GM19395 (cell line): Measurements from ENCODE around the gene ACSS1.
"Not testable (repeated sequence)": the region's sequence is repeated elsewhere in the genome, so short reads cannot be mapped to it uniquely, and the experiment has no call there.

Source experiments
- ATAC-seq: cut with Tn5 transposase; IDR thresholded peaks from one replicate; pipeline ENCODE4 v1.9.1; 2021; ENCODE audit warnings: mild to moderate bottlenecking, moderate library complexity; ENCODE audit not compliant: unreplicated experiment

ACSS1 gene

DNA sequence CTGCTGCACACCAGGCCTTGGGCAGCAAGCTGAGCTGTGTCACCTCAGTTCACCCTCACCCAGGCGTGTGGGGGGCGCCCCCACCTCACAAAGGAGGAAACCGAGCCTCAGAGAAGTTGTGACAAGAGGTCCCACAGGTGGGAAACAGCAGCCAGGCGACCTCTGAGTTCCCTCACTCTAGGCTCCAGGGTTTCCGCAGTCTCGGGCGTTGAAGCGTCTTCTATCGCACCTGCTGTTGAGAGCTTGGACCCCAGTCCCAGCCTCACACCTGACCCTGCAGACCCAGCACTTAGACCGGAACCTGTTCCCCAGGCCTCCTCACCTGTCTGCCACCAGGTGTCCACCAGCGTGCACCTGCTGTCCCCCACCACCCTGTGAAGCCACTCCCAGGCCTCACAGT lies 43.1 kb downstream of the ACSS1 start:
- no peak for ATAC-seq

DNA sequence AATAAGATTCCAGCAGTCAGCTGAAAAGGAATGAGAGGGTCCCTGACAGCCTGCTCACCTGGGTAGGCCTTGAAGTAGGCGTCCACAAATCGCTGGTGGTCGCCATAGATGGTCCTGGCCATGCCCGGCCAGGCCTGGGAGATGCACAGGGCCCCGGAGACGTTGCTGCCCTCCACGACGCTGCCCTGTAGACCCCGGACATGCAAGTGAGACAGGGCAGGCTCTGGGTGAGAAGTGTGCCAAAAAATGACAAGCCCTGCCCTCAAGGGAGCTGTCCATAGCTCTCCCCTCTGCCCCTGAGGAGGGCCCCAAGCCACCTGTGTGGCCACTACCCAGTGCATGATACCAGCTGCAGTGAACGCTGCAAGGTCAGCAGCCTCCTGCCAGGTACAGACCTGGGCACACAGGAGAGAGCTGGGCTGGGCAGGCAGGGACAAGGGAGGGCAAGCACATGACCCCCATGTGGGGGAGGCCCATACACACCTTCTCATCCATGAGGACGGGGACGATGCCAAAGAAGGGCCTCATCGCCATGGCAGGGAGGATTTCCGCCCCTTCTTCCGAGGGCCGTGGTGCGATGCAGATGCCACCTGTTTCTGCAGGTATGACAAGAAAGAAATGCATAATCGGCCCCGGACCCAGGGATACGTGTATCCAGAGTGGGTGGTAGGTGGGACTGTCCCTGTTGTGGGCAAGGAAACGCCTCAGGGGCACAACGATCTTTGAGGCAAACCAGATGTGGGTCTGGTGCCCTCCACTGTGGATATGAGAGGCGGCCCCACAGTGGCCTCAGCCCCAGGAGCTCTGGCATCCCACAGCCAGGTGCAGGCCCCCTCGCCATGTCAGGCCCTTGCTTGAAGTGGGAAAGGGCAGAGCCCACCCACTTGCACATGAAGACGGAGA lies 44.2 kb downstream of the ACSS1 start:
- no peak for ATAC-seq

DNA sequence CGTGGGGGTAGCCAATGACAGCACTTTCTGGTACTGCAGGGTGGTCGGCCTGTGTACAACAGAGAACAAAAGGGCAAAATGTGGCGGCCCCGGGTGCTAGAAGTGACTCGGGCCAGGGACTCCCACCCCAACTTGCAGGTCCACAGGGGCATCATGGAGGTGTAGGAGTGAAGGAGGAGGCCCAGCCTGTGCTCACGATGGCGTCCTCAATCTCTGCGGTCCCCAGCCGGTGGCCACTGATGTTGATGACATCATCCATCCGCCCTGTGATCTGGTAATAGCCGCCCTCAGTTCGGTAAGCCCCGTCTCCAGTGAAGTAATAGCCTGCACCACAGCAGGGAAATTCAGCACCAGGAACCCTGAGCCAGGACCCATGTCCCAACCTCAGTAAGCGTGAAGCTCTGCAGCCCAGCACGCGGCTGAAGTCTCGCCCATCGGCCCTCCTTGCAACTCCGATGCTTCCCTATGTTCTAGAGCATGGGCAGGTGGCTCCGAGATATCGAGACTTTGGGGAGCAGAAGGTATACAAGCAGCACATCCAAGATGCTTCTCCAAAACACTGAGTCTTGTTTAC lies 45.2 kb downstream of the ACSS1 start:
- ATAC-seq: no peak

DNA sequence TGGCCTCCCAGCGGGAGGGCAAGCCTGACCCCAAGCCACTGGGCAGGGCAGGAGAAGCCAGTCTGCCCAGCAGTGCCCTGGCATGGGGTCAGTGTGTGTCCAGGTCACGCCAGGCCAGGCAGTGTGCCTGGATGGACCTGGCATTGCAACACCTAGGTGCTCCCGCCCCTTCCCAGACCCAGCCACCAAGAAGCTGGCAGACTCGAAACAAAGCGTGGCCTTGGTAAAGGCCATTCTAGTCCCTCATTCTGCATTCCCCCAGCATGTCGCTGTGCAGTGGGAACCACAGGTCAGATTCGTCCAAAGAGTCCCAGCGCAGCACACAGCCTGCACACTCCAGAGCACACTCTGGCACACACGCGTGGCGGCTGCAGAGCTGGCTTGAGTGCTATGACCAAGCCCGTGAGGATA lies 46.1 kb downstream of the ACSS1 start:
- ATAC-seq: no peak

DNA sequence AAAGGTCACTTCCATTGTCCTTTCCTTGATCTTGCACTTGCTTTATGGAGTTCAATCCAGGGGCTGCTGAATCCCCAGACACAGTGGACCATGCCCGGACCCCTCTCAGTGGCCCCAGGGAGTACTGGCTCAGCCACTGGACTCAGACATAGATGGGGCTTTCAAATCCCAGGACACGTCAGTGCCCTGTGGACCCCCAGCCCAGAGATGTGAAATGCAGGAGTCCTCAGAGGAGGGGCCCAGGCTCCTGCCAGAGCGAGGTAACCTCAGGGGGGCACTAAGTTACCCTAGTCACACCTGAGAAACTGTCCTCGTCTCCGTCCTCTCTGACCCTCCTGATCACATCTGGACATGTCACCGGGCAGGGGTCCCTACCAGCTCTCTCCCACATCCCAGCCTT lies 46.7 kb downstream of the ACSS1 start:
- ATAC-seq: no peak

DNA sequence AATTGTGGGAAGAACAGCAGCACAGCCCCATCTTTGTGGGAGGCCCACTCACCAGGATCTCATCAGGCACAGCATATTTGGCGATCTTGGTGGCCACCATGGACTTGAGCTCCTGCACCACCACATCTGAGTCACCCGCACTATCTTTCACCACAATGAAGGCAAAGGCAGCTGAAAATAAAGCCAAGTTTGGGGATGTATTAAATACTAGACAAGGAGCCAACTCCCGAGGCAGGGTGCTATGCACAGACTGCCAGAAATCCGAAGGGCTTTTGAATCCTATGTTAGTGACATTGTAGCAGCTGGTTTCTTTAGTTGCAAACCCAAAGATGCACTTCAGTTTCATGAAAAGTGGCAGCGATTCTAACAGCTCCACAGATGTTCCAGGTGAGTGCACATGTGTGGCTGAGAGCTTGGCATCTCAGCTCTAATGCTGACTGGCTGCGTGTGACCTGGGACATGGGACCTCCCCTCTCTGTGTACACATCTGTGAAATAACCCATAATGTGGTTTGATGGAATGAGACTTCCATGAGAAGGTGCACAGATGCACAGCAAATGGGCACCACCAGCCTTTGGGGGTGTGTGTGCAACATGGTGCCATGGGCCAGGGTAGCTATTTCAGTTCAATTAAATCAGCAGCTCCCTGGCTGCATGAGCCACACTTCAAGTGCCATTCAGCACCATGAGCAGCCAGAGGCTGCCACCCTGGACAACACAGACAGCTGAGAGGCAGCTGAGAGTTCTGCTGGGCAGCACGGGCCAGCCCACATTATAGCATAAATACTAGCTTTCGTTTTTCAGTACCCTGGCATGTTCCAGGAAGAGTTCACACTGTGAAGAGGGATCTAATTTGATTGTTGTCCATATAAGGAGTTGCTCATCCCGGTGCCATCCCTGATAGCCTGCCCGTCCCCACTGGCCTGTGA lies 48.5 kb downstream of the ACSS1 start:
- ATAC-seq: no peak

DNA sequence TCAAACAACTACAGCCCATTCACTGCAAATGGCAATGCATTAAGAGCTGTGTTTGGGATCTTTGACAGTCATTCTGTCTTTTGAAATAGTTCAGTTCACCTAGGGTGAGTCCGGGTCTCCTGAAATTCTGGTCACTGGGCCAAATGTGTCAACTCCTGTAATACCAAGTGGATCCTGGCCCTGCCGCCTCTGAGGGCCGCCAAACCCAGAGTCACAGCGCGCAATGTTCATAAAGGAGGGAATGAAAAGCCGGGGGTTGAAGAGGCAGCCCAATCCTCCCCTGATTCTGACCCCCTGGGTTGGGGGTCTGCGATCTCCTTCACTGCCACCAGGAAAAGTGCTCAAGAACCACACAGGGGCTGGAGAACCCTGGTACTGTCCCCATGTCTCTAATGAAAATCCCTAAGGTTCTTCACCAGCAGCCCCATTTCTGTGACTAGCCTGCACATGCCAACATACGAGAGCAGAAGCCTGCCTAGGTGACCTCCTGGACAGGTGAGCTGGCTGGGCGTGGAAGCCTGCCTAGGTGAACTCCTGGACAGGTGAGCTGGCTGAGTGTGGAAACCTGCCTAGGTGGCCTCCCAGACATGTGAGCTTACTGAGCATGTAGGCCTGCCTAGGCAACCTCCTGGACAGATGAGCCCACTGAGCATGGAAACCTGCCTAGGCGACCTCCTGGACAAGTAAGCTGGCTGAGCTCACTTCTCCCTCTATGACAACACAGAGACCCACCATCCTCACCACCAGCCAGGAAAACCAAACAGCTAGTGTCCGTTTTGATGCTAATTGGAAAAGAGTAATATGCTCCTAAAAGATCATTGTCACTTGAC lies 49.3 kb downstream of the ACSS1 start:
- no peak for ATAC-seq

DNA sequence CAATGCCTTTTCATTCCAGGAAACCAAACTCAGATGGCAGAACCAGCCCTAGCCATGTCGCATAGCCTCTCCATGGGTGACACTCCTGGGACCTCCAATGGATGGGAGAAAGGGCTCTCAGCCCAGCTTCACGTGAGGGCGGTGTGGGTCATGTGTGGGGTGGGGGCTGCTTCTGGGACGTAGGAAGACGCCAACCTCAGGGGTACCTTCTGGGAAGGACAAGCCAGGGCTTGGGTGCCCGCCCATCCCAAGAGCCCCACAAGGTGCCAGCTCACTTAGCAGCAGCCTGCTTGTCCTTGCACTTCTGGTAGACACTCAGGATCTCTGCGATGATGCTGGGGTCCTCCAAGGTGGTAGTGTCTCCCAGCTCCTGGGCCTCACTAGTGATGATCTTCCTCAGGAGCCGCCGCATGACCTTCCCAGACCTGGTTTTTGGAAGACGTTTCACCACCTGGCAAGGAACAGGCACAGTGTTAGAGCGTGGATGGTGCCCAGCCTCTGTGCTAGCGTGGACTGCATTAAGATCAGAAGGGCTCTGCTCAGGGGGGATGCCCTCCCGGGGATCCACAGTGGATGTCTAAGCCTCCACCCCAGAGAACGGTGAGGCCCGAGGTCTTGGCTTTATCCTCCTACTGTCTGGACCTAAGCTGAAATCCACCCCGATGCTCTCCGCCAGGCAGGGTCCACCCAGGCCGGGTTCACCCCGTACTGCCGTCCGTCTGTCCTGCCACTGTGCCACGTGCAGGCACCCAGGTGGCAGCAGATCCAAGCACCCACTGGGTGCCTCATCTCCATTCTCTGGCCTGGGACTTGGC lies 50.2 kb downstream of the ACSS1 start:
- ATAC-seq: no peak

DNA sequence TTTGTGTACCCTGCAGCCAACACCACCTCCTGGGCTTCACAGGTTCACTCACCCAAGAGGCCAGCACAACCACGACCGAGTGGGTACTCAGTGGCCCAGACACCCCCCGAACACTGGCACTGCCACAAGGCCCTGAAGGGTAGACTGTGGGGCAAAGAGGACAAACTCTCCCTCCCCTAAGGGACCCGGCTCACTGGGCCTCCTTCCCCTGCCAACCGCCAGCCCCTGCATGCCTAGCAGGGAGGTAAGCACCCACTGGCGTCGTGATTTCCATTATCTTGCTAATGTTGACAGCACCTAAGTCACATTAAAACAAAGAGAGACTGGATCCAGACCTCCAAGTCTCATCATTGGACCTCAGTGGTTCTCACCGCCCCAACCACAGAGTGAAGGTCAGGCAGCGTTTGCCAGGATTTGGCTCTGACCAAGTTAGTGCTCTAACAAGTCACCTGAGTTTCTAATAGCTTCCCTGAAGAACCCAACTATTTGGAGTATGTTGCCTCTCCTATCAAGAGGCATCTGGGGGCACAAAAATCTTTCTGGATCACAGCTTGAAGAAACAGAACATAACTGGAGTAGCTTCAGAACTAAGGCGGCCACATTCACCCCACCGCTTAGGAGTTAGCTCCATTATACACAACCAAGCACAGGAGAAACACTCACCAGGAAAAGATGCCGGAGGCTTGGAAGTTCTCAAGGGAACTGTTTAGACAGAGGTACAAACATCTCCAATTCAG lies 51.3 kb downstream of the ACSS1 start:
- no peak for ATAC-seq

DNA sequence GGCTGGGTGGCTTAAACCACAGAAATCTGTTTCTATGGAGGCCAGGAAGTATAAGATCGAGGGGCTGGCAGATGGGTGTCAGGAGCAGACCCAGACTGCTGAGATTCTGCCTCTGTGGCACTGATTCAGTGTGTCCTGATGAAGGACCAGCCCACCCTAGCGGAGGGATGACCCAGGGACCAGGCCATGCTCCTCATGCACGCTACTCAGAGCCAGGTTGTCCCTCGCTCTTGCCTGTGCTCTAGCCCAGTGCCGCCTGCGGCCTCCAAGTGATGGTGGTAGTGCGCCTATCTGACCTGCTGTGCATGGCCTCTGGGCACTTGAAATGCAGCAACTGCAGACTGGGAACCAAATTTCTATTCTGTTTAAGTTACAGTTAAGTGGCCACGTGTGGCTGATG lies 52.3 kb downstream of the ACSS1 start:
- no peak for ATAC-seq

DNA sequence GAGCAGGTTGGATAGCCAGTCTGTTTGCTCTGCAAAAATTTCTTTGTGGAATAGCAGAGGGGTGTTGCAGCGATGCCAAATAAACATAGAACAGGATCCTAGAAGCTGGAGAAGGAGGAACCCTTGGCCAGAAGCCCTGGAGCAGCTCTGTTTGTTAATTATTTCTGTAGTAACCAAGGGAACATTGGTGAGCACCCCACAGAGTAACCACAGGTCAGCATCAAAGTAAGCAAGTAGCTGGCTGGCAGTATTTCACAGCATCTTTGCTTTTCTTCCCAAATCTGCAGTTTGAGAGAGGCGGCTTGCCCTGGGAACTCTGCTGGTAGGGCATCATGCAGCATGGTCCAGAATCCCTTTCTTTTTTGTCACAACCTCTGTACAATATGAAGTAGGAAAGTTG lies 52.7 kb downstream of the ACSS1 start:
- ATAC-seq: no peak

DNA sequence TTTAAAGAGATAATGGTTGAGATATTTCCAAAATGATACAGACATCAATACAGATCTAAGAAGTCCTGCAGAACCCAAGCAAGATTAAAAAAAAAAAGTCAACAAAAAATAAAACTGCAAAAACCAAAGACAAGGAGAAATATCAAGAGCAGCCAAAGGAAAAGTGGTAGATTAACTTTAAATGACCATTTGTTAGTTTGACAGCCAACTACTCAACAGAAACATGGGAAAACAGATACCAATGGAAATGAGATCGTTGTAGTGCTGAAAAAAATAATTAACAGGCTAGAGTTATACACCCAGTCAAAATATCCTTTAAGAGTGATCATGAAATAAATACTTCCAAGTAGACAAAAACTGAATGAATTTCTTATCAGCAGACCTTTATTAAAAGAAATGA lies 54.9 kb downstream of the ACSS1 start:
- no peak for ATAC-seq

DNA sequence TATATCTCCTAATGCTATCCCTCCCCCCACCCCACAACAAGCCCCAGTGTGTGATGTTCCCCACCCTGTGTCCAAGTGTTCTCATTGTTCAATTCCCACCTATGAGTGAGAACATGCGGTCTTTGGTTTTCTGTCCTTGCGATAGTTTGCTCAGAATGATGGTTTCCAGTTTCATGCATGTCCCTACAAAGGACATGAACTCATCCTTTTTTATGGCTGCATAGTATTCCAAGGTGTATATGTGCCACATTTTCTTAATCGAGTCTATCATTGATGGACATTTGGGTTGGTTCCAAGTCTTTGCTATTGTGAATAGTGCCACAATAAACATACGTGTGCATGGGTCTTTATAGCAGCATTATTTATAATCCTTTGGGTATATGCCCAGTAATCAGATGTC lies 56.6 kb downstream of the ACSS1 start:
- ATAC-seq: not testable (repeated sequence)

DNA sequence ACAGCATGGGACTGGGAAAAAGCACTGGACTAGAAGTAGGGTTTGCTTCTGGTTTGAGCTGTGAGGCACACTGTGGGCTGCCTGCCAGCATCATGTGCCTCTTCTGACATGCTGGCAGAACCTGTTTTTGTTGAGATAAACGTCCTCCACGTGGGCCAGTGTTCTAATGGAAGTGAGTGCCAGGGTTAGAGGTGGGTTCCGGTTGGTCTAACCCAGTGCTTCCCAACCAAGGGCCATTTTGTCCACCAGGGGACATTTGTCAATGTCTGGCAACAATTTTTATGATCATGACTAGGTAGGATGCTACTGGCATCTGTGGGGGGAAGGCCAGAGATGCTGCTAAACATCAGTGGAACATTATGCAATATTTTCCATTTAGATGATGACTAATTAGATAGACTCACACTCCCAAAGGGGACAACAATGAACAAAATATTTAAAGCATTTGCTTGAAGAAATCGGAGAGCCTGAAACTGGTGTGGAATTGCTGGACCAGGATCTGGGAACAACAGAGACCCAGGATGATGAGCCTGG lies 57.6 kb downstream of the ACSS1 start:
- no peak for ATAC-seq

DNA sequence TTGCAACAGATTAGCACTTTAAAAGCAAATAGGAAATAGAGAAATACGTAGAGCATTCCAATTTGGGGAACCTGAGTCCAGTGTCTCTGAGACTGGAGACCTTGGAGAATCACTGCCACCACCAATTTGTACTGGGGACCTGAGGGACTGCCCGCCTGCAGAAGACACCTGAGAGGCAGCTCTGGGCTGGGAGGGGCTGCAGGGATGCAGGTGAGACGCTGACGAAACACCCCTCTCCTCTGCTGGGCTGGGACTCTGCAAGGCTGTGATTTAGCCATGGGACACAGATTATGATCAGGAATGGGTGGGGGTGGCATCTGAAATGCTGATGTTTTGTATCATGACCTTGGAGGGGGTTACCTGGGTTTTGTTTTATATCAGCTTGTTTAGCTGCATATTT lies 58.4 kb downstream of the ACSS1 start:
- ATAC-seq: no peak

DNA sequence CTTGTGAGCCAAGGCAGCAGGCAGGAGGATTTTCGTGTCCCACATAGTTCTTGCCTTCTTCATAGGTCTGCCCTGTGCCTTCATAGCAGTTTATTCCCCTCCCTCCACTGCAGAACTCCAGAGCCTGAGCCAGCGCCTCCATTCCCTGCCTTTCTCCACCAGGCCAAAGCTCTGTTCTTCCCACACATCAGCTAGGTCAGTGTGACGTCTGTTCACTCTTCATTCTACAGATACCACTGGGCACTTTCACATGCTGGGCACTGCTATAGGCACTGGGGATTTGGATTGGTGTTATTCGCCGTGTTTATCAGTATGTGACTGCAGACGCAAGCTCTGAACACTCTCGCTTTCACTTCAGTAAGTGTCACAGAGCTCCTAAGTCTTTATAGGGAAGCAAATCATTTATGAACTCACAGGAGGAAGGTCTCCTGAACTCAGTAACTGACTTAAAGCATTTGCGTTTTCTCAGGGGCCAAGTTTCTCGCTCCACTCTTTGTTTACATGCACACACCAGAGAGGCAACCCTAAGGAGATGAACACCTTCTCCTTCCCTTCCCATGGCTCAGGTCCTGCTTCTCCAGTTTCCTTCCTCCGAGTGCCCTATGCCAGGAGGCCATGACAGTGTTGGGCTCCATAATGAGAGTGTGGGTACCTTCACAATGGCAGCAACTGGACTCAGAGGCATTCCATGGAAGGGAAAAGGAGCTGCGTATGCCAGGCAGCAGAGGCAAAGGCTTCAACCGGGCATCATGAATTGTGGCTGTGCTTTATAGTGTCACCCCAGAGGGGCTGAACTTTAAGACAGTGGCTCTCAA lies 59.1 kb downstream of the ACSS1 start:
- ATAC-seq: no peak

DNA sequence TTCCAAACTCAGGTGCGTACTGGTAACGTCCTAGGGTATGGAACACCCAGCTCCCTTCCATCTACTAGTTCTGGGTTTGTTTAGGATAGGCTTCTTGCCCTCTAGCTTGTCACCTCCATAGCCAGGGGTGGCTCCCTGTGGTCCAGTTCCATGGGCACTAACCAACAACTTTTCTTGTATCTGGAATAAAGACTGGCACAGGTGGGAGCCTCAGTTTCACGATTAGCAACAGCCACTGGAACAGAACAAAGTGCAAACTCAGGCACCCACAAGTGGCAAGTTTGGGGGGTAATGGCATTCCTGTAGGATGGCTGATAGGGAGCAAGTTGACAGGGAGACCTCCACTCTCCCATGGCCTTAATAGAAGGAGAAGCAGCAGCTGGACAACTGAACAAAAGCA lies 59.8 kb downstream of the ACSS1 start:
- no peak for ATAC-seq
